Measurements from ENCODE around the gene KLC1. TPM values are rescaled to one million over a fixed set of nuclear protein-coding genes. Genes with fewer than 3 reads are reported as not detected.
A peak's percentile ranks its signal among the peaks of the same experiment; 100 is the strongest.

KLC1 gene
- total RNA-seq, 1 donor from 2014 or later: 148 TPM

- peaks cover 6% of the 10 kb centered on the region for H3K4me1 Mint-ChIP-seq (ENCODE audit: low read depth)
- intact Hi-C loops (cut with micrococcal nuclease): no loop called here
- no peaks in the 10 kb centered on the region for H3K9me3 Mint-ChIP-seq
- peaks cover 2% of the 10 kb centered on the region for H3K27me3 Mint-ChIP-seq (ENCODE audit: insufficient read depth)
- peak; percentile 24 for DNase-seq (ENCODE audit: low spot score)
- H3K27ac Mint-ChIP-seq: peak overlapping the region; percentile 55
- H3K36me3 Mint-ChIP-seq (ENCODE audit: low read depth): peaks cover 3% of the 10 kb centered on the region
- no peak overlapping the region for H3K4me3 Mint-ChIP-seq
These were observed 119.5 kb downstream of the KLC1 start for GRCh38 chr14:103748534-103748857.

- H3K4me3 Mint-ChIP-seq: no peak overlapping the region
- H3K27ac Mint-ChIP-seq: no peak overlapping the region
- H3K27me3 Mint-ChIP-seq (ENCODE audit: insufficient read depth): no peaks in the 10 kb centered on the region
- peaks cover 6% of the 10 kb centered on the region for H3K4me1 Mint-ChIP-seq (ENCODE audit: low read depth)
- H3K36me3 Mint-ChIP-seq (ENCODE audit: low read depth): peaks cover 3% of the 10 kb centered on the region
- DNase-seq (ENCODE audit: low spot score): no peak
- intact Hi-C loops (cut with micrococcal nuclease): no loop called here
- H3K9me3 Mint-ChIP-seq: no peaks in the 10 kb centered on the region
These were observed 120.4 kb downstream of the KLC1 start for GRCh38 chr14:103749452-103749851.

- H3K9me3 Mint-ChIP-seq: no peaks in the 10 kb centered on the region
- H3K27me3 Mint-ChIP-seq (ENCODE audit: insufficient read depth): no peaks in the 10 kb centered on the region
- H3K27ac Mint-ChIP-seq: no peak overlapping the region
- DNase-seq (ENCODE audit: low spot score): no peak
- no peak overlapping the region for H3K4me3 Mint-ChIP-seq
- intact Hi-C loops (cut with micrococcal nuclease): no loop called here
- H3K36me3 Mint-ChIP-seq (ENCODE audit: low read depth): peaks cover 3% of the 10 kb centered on the region
- H3K4me1 Mint-ChIP-seq (ENCODE audit: low read depth): peaks cover 6% of the 10 kb centered on the region
These were observed 120.8 kb downstream of the KLC1 start for GRCh38 chr14:103749860-103750259.

Other genes with a start within 250 kb of the KLC1 start
- gene MARK3, start 243.8 kb upstream of the KLC1 start, total RNA-seq: 89.6 and 90.6 TPM in 2 replicates
- gene CKB, start 106.4 kb upstream of the KLC1 start, total RNA-seq: 13.7 and 16.0 TPM in 2 replicates
- 23.4 and 23.7 TPM in 2 replicates for gene TRMT61A, start 100.0 kb upstream of the KLC1 start, total RNA-seq
- gene BAG5, start 66.6 kb upstream of the KLC1 start, total RNA-seq: 33.8 and 34.1 TPM in 2 replicates
- 37.2 and 39.7 TPM in 2 replicates for gene COA8, start 66.3 kb upstream of the KLC1 start, total RNA-seq
- 67.1 and 69.5 TPM in 2 replicates for gene XRCC3, start 86.2 kb downstream of the KLC1 start, total RNA-seq
- gene ZFYVE21, start 86.6 kb downstream of the KLC1 start, total RNA-seq: 21.5 and 24.7 TPM in 2 replicates
- gene PPP1R13B, start 218.4 kb downstream of the KLC1 start, total RNA-seq: 9.6 and 9.8 TPM in 2 replicates